Vagina (tissue), 2 donors: ENCODE measurements around the gene REX1BD. TPM values are rescaled to one million over a fixed set of nuclear protein-coding genes. Genes with fewer than 3 reads are reported as not detected.

Experiments
- DNase-seq, 2 donors: peaks; one replicate each; pipeline ENCODE4 v3.0.0-alpha.2; 2017; ENCODE audit errors: extremely low spot score in 2 of 2
- H3K27ac ChIP-seq: fragments of 200-600 bp; sonication (generic); one replicate; pipeline ENCODE4 v1.5.1; 2019
- H3K27me3 ChIP-seq: fragments of 200-600 bp; sonication (generic); one replicate; pipeline ENCODE4 v1.5.1; 2019
- H3K36me3 ChIP-seq, 2 donors: fragments of 200-600 bp; sonication (generic); one replicate each; pipeline ENCODE4 v1.5.1; 2017 to 2019
- H3K4me1 ChIP-seq: fragments of 200-600 bp; sonication (generic); one replicate; pipeline ENCODE4 v1.5.1; 2019
- H3K4me3 ChIP-seq, 2 donors: fragments of 200-600 bp; sonication (generic); 1 replicate in 1 of 2; 2 replicates in 1 of 2; pipeline ENCODE4 v1.5.1; 2016 to 2019
- H3K9me3 ChIP-seq: fragments of 200-600 bp; sonication (generic); one replicate; pipeline ENCODE4 v1.5.1; 2019
- CTCF ChIP-seq, 3 experiments: fragments of 450-650 bp in 2 of 3; fragments of 200-600 bp in 1 of 3; sonication (generic) in 1 of 3; IDR thresholded peaks; one replicate each; pipeline ENCODE4 v1.5.1; 2017 to 2019; ENCODE audit warnings: antibody characterized with exemption in 3 of 3, mild to moderate bottlenecking in 2 of 3, moderate library complexity in 2 of 3
- POLR2A ChIP-seq, 2 donors: fragments of 450-650 bp; IDR thresholded peaks; one replicate each; pipeline ENCODE4 v1.6.1; 2017; ENCODE audit warnings: antibody characterized with exemption in 2 of 2, mild to moderate bottlenecking in 2 of 2, moderate library complexity in 2 of 2
- POLR2AphosphoS5 ChIP-seq, 2 donors: sonication (generic); formaldehyde crosslinking; IDR thresholded peaks; one replicate each; pipeline ENCODE4 v1.9.0; 2017; ENCODE audit warnings: antibody characterized with exemption in 2 of 2, mild to moderate bottlenecking in 2 of 2, low read depth in 1 of 2; ENCODE audit not compliant: insufficient read depth in 1 of 2
- intact Hi-C: fragments of 100-400 bp; cut with DNase I; formaldehyde crosslinking; loops from one replicate; pipeline ENCODE4 v1.15.1; 2023
- total RNA-seq: library from RNA; depleted of rRNA; stranded (reverse); fragments of >200 nt; gene quantifications from one replicate; pipeline ENCODE4 v1.2.3, GENCODE V29; 2016

The REX1BD gene
- total RNA-seq, 1 donor from 2014 or later = 124 TPM

GRCh38 chr19:18558202-18558555, 30.4 kb upstream of the REX1BD start:
- intact Hi-C loops = loop anchor here (5.0 kb wide), 1 partner anchor 36 kb away; the partner anchor contains the start of gene ELL
- H3K4me1 ChIP-seq = peaks cover 37% of the 10 kb centered on the region
- no peaks in the 10 kb centered on the region for H3K27me3 ChIP-seq
- H3K27ac ChIP-seq = peak overlapping the region; percentile 98
- H3K4me3 ChIP-seq = peak overlapping the region; percentile 88 to 98
- no peak for TF ChIP-seq POLR2A (IDR thresholded peaks at IDR 0.05)
- no peak for TF ChIP-seq CTCF (IDR thresholded peaks at IDR 0.05)
- TF ChIP-seq POLR2AphosphoS5 (IDR thresholded peaks at IDR 0.05; ENCODE audit: insufficient read depth in 1 of 2, low read depth in 1 of 2) = no peak
- no peaks in the 10 kb centered on the region for H3K9me3 ChIP-seq
- H3K36me3 ChIP-seq = no peaks in the 10 kb centered on the region
- no peak for DNase-seq

- no peaks in the 10 kb centered on the region for H3K9me3 ChIP-seq
- H3K27ac ChIP-seq = peak overlapping the region; percentile 98
- peaks cover 37% of the 10 kb centered on the region for H3K4me1 ChIP-seq
- no peaks in the 10 kb centered on the region for H3K27me3 ChIP-seq
- TF ChIP-seq POLR2AphosphoS5 (IDR thresholded peaks at IDR 0.05; ENCODE audit: insufficient read depth in 1 of 2, low read depth in 1 of 2) (no peak), CTCF (IDR thresholded peaks at IDR 0.05) (no peak), POLR2A (IDR thresholded peaks at IDR 0.05) (no peak)
- peak overlapping the region; percentile 88 to 98 for H3K4me3 ChIP-seq
- intact Hi-C loops = loop anchor here (5.0 kb wide), 1 partner anchor 36 kb away; the partner anchor contains the start of gene ELL
- H3K36me3 ChIP-seq = no peaks in the 10 kb centered on the region
- DNase-seq = no peak
These were observed 30.0 kb upstream of the REX1BD start for GRCh38 chr19:18558604-18559003.

- Histone ChIP-seq H3K36me3 (peaks cover 3 to 9% of the 10 kb centered on the region in 2 donors), H3K4me3 (no peak overlapping the region), H3K27me3 (no peaks in the 10 kb centered on the region), H3K9me3 (no peaks in the 10 kb centered on the region), H3K27ac (no peak overlapping the region), H3K4me1 (peaks cover 37% of the 10 kb centered on the region)
- no peak for DNase-seq
- intact Hi-C loops = loop anchor here (5.0 kb wide), 1 partner anchor 37 kb away; the partner anchor contains the start of gene ELL
- TF ChIP-seq POLR2AphosphoS5 (IDR thresholded peaks at IDR 0.05; ENCODE audit: insufficient read depth in 1 of 2, low read depth in 1 of 2) = no peak
- no peak for TF ChIP-seq POLR2A (IDR thresholded peaks at IDR 0.05)
- TF ChIP-seq CTCF (IDR thresholded peaks at IDR 0.05) = no peak
These were observed 28.9 kb upstream of the REX1BD start for GRCh38 chr19:18559685-18560084.

- H3K27ac ChIP-seq = peak overlapping the region; percentile 10
- H3K9me3 ChIP-seq = no peaks in the 10 kb centered on the region
- TF ChIP-seq POLR2AphosphoS5 (IDR thresholded peaks at IDR 0.05; ENCODE audit: insufficient read depth in 1 of 2, low read depth in 1 of 2) = no peak
- TF ChIP-seq POLR2A (IDR thresholded peaks at IDR 0.05) = no peak
- no peak for TF ChIP-seq CTCF (IDR thresholded peaks at IDR 0.05)
- H3K4me3 ChIP-seq = no peak overlapping the region
- peaks cover 5 to 30% of the 10 kb centered on the region in 2 donors for H3K36me3 ChIP-seq
- DNase-seq = no peak
- intact Hi-C loops = no loop called here
- H3K27me3 ChIP-seq = no peaks in the 10 kb centered on the region
- H3K4me1 ChIP-seq = peaks cover 36% of the 10 kb centered on the region
These were observed 26.5 kb upstream of the REX1BD start for GRCh38 chr19:18562086-18562485.

- Histone ChIP-seq H3K9me3 (no peaks in the 10 kb centered on the region), H3K27ac (no peak overlapping the region), H3K27me3 (no peaks in the 10 kb centered on the region), H3K4me1 (peaks cover 18% of the 10 kb centered on the region), H3K4me3 (no peak overlapping the region), H3K36me3 (peaks cover 5 to 54% of the 10 kb centered on the region in 2 donors)
- intact Hi-C loops = no loop called here
- DNase-seq = no peak
- TF ChIP-seq POLR2A (IDR thresholded peaks at IDR 0.05) = no peak
- no peak for TF ChIP-seq CTCF (IDR thresholded peaks at IDR 0.05)
- TF ChIP-seq POLR2AphosphoS5 (IDR thresholded peaks at IDR 0.05; ENCODE audit: insufficient read depth in 1 of 2, low read depth in 1 of 2) = no peak
These were observed 21.6 kb upstream of the REX1BD start for GRCh38 chr19:18566953-18567352.
